22Rv1 (cell line): Measurements from ENCODE around the gene HERPUD1.

ENCODE experiments used
- CTCF ChIP-seq: fragments of 450-650 bp; IDR thresholded peaks from 2 replicates; pipeline ENCODE4 v1.5.1; 2017; ENCODE audit warnings: mild to moderate bottlenecking
- ZFX ChIP-seq: fragments of 450-650 bp; IDR thresholded peaks from 2 replicates; pipeline ENCODE4 v1.6.1; 2017; ENCODE audit warnings: antibody characterized with exemption, borderline replicate concordance

- TF ChIP-seq CTCF (no peak), ZFX (no peak)
Observed at GRCh38 chr16:56936491-56936890, 4.5 kb downstream of the HERPUD1 start.
